Hepatocyte (in vitro differentiated cells): ENCODE results near the gene BCAS4. TPM values are rescaled to one million over a fixed set of nuclear protein-coding genes. Genes with fewer than 3 reads are reported as not detected.

ENCODE experiments used
- DNase-seq: peaks from one replicate; pipeline ENCODE4 v3.0.0-alpha.2; 2016; ENCODE audit warnings: low spot score
- H2AFZ ChIP-seq: fragments of 200-600 bp; sonication (generic); 2 replicates; pipeline ENCODE4 v1.6.0; 2016; ENCODE audit warnings: antibody characterized with exemption, mild to moderate bottlenecking
- H3K27ac ChIP-seq: fragments of 200-600 bp; sonication (generic); 2 replicates; pipeline ENCODE4 v1.5.1; 2016; ENCODE audit warnings: mild to moderate bottlenecking
- H3K27me3 ChIP-seq: fragments of 200-600 bp; sonication (generic); 2 replicates; pipeline ENCODE4 v1.6.1; 2016
- H3K36me3 ChIP-seq: fragments of 200-600 bp; sonication (generic); replicated peaks from 2 replicates; pipeline ENCODE4 v1.5.1; 2016; ENCODE audit warnings: low read depth; ENCODE audit not compliant: insufficient read depth
- H3K4me1 ChIP-seq: fragments of 200-600 bp; sonication (generic); 2 replicates; pipeline ENCODE4 v1.5.1; 2016; ENCODE audit warnings: mild to moderate bottlenecking, moderate library complexity; ENCODE audit not compliant: insufficient read depth
- H3K4me2 ChIP-seq: fragments of 200-600 bp; sonication (generic); 2 replicates; pipeline ENCODE4 v1.6.0; 2016
- H3K4me3 ChIP-seq: fragments of 200-600 bp; sonication (generic); 2 replicates; pipeline ENCODE4 v1.5.1; 2016; ENCODE audit warnings: mild to moderate bottlenecking
- H3K79me2 ChIP-seq: fragments of 200-600 bp; sonication (generic); 2 replicates; pipeline ENCODE4 v1.6.0; 2017; ENCODE audit warnings: mild to moderate bottlenecking
- H3K9me2 ChIP-seq: fragments of 200-600 bp; sonication (generic); replicated peaks from 2 replicates; pipeline ENCODE4 v1.6.0; 2017; ENCODE audit warnings: mild to moderate bottlenecking; ENCODE audit not compliant: insufficient read depth
- H3K9me3 ChIP-seq: fragments of 200-600 bp; sonication (generic); 2 replicates; pipeline ENCODE4 v1.5.1; 2016; ENCODE audit warnings: low read depth, mild to moderate bottlenecking
- H4K20me1 ChIP-seq: fragments of 200-600 bp; sonication (generic); 2 replicates; pipeline ENCODE4 v1.6.0; 2016; ENCODE audit warnings: mild to moderate bottlenecking; ENCODE audit not compliant: insufficient read depth, poor library complexity, severe bottlenecking
- EZH2 ChIP-seq: fragments of 200-600 bp; sonication (generic); IDR thresholded peaks from 2 replicates; pipeline ENCODE4 v1.6.1; 2016; ENCODE audit warnings: antibody characterized with exemption, mild to moderate bottlenecking, borderline replicate concordance
- EZH2phosphoT487 ChIP-seq: fragments of 200-600 bp; sonication (generic); IDR thresholded peaks from one replicate; pipeline ENCODE4 v1.6.1; 2018; ENCODE audit warnings: antibody characterized with exemption, mild to moderate bottlenecking, low read depth, moderate library complexity; ENCODE audit not compliant: unreplicated experiment, severe bottlenecking
- WGBS: methylation state at CpG from one replicate; pipeline ENCODE4 v1.1.6; 2016; ENCODE audit warnings: low lambda C conversion rate; ENCODE audit errors: missing lambda C conversion rate; 5-methylcytosine and 5-hydroxymethylcytosine counted together
- polyA plus RNA-seq: library from polyadenylated mRNA; unstranded; fragments of >200 nt; fragmentation: Nextera tagmentation; extraction: Ambion mirVana; gene quantifications from 2 replicates; pipeline ENCODE4 v1.2.1, GENCODE V29; 2016
- total RNA-seq: library from RNA; depleted of rRNA; stranded (reverse); fragments of >200 nt; gene quantifications from 2 replicates; pipeline ENCODE4 v1.2.3, GENCODE V29; 2014
- TF ChIP-seq, protein P1 (sequence below): fragments of 200-600 bp; sonication (generic); IDR thresholded peaks from 2 replicates; pipeline ENCODE4 v1.5.1; 2016; ENCODE audit warnings: antibody characterized with exemption, mild to moderate bottlenecking; ENCODE audit not compliant: poor library complexity

Gene BCAS4
- total and polyA plus RNA-seq, 2 experiments from 2014 or later, result 5.6 to 21.6 TPM

DNA sequence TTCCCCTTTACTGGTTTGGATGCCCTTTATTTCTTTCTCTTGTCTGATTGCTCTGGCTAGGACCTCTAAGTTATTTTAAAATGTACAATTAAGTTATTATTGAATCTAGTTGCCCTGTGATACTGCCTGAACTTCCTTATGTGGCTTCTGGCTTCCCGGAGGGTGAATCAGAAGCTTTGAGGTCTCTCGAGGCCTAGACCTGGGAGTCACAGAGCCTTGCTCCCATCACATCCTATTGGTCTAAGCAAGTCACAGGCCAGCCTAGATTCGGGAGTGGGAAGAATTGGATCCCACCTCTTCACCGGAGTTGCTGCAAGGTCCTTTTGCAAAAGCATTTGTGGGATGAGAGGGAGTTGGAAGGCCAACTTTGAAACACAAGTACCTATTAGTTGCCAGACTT is 15.2 kb downstream of the BCAS4 start:
- no peaks in the 10 kb centered on the region for H3K27me3 ChIP-seq
- H4K20me1 ChIP-seq, result no peaks in the 10 kb centered on the region
- DNase-seq, result no peak
- H2AFZ ChIP-seq, result no peak overlapping the region
- no peak overlapping the region for H3K4me2 ChIP-seq
- TF ChIP-seq EZH2phosphoT487, result no peak
- TF ChIP-seq EZH2, result no peak
- TF ChIP-seq, protein P1, sequence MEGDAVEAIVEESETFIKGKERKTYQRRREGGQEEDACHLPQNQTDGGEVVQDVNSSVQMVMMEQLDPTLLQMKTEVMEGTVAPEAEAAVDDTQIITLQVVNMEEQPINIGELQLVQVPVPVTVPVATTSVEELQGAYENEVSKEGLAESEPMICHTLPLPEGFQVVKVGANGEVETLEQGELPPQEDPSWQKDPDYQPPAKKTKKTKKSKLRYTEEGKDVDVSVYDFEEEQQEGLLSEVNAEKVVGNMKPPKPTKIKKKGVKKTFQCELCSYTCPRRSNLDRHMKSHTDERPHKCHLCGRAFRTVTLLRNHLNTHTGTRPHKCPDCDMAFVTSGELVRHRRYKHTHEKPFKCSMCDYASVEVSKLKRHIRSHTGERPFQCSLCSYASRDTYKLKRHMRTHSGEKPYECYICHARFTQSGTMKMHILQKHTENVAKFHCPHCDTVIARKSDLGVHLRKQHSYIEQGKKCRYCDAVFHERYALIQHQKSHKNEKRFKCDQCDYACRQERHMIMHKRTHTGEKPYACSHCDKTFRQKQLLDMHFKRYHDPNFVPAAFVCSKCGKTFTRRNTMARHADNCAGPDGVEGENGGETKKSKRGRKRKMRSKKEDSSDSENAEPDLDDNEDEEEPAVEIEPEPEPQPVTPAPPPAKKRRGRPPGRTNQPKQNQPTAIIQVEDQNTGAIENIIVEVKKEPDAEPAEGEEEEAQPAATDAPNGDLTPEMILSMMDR, result no peak
- no peaks in the 10 kb centered on the region for H3K36me3 ChIP-seq
- 94% methylated on average over 4 of the region's 4 CpGs for WGBS
- no peak overlapping the region for H3K4me3 ChIP-seq
- H3K9me2 ChIP-seq, result no peaks in the 10 kb centered on the region
- H3K27ac ChIP-seq, result no peak overlapping the region
- no peaks in the 10 kb centered on the region for H3K4me1 ChIP-seq
- no peaks in the 10 kb centered on the region for H3K9me3 ChIP-seq
- H3K79me2 ChIP-seq, result peaks cover 9% of the 10 kb centered on the region

DNA sequence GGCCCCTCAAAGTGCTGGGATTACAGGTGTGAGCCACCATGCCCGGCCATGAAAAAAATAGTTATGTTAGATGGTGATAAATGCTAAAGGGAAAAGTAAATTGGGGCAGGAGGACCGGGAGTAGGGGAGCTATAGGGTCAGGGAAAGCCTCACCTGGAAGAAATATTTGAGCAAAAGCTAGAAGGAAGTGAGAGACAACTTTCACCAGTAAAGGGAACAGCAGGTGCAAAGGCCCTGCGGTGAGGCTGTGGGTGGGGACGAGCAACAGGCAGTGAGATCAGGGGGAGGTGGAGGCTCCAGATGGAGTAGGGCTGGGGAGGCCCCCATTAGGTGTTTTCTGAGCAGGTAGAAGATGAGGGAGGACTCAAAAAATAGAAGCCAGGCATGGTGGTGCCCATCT is 16.0 kb downstream of the BCAS4 start:
- Histone ChIP-seq H3K4me3 (no peak overlapping the region), H3K27ac (no peak overlapping the region), H3K4me1 (peaks cover 3% of the 10 kb centered on the region), H3K4me2 (no peak overlapping the region), H2AFZ (no peak overlapping the region), H3K27me3 (no peaks in the 10 kb centered on the region), H3K9me2 (no peaks in the 10 kb centered on the region), H4K20me1 (no peaks in the 10 kb centered on the region), H3K36me3 (no peaks in the 10 kb centered on the region), H3K9me3 (no peaks in the 10 kb centered on the region), H3K79me2 (peaks cover 9% of the 10 kb centered on the region)
- no peak for TF ChIP-seq EZH2phosphoT487
- TF ChIP-seq, protein P1, result no peak
- no peak for TF ChIP-seq EZH2
- no peak for DNase-seq
- WGBS, result 93% methylated on average over 4 of the region's 4 CpGs

DNA sequence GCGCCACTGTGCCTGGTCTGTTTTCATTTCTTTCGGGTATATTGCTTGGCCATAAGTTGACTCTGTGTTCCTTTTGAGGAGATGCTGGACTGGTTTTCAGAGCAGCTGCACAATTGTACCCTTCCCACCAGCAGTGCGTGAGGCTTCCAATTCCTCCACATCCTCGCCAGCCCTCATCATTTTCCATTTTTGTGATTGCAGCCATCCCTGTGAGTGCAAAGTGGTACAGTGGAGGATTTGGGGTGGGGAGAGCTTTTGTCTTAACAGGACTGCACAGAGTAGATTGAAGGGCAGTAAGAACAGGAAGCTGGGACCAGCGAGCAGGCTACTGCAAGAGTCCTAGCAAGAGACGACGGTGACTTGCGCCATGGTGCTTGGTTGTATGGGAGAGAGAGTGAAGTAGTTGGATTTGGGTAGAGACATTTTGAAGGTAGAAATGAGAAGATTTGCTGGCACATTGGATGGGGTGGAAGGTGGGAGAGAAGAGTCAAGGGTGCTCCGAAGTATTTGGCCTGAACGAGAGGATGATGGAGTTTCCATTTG is 18.3 kb downstream of the BCAS4 start:
- Histone ChIP-seq H3K9me2 (no peaks in the 10 kb centered on the region), H3K27me3 (no peaks in the 10 kb centered on the region), H2AFZ (no peak overlapping the region), H3K9me3 (no peaks in the 10 kb centered on the region), H3K4me1 (peaks cover 8% of the 10 kb centered on the region), H4K20me1 (no peaks in the 10 kb centered on the region), H3K79me2 (peaks cover 9% of the 10 kb centered on the region), H3K4me2 (no peak overlapping the region), H3K4me3 (no peak overlapping the region), H3K36me3 (no peaks in the 10 kb centered on the region), H3K27ac (no peak overlapping the region)
- no peak for DNase-seq
- WGBS, result 96% methylated on average over 10 of the region's 10 CpGs
- TF ChIP-seq EZH2, result no peak
- no peak for TF ChIP-seq EZH2phosphoT487
- TF ChIP-seq, protein P1, result no peak

DNA sequence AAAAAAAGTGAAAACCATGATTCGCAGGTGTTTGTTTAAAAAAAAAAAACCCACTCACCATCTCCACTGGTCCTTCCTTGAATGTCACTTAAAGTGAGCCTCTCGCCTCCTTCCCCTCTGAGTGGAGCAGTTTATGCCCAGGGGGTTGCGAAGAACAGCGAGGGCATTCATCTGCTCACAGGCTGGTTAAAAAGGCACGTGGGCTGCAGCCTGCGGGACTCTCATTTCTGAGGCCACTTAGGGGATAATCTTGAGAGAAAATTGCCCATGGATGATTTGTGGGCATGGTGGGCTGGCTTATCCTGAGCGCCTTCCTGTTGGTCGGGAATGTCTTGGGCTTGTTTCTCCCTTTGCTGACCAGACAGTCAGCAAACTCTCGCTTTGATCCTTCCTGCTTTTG is 18.9 kb downstream of the BCAS4 start:
- no peak overlapping the region for H3K4me2 ChIP-seq
- peaks cover 9% of the 10 kb centered on the region for H3K79me2 ChIP-seq
- no peak overlapping the region for H3K27ac ChIP-seq
- no peaks in the 10 kb centered on the region for H3K36me3 ChIP-seq
- 75% methylated on average over 9 of the region's 9 CpGs for WGBS
- no peaks in the 10 kb centered on the region for H3K9me2 ChIP-seq
- H3K9me3 ChIP-seq, result no peaks in the 10 kb centered on the region
- no peak for DNase-seq
- H2AFZ ChIP-seq, result no peak overlapping the region
- peaks cover 11% of the 10 kb centered on the region for H3K4me1 ChIP-seq
- no peaks in the 10 kb centered on the region for H3K27me3 ChIP-seq
- H3K4me3 ChIP-seq, result no peak overlapping the region
- H4K20me1 ChIP-seq, result no peaks in the 10 kb centered on the region
- TF ChIP-seq EZH2phosphoT487, result no peak
- no peak for TF ChIP-seq EZH2
